Activated CD8-positive, alpha-beta T cell treated with anti-CD3 and anti-CD28 coated beads for 36 hours (primary cell): Measurements from ENCODE around the gene BTBD17. TPM values are rescaled to one million over a fixed set of nuclear protein-coding genes. Genes with fewer than 3 reads are reported as not detected.

Experiments used
- ATAC-seq: fragments of 200-7000 bp; cut with Tn5 transposase; one replicate; pipeline ENCODE4 v1.10.0; 2021; ENCODE audit warnings: mild to moderate bottlenecking, moderate library complexity
- CTCF ChIA-PET: fragments of 350-600 bp; sonication (Branson Sonifier 250); formaldehyde crosslinking; loops from one replicate; lab custom pipeline; 2021; ENCODE audit warnings: antibody characterized with exemption; lab: Charles Lee
- POLR2A ChIA-PET: fragments of 350-600 bp; sonication (Branson Sonifier 250); formaldehyde crosslinking; loops from one replicate; lab custom pipeline; 2021; ENCODE audit warnings: antibody characterized with exemption; lab: Charles Lee
- DNase-seq: peaks from one replicate; pipeline ENCODE4 v3.0.0-alpha.2; 2020
- H3K27ac Mint-ChIP-seq: one replicate; pipeline ENCODE4 v1.8.0; 2021; ENCODE audit warnings: mild to moderate bottlenecking, mixed read lengths
- H3K27me3 Mint-ChIP-seq: one replicate; pipeline ENCODE4 v1.8.0; 2021; ENCODE audit warnings: mixed read lengths
- H3K36me3 Mint-ChIP-seq: one replicate; pipeline ENCODE4 v1.8.0; 2021; ENCODE audit warnings: low read depth, mixed read lengths
- H3K4me1 Mint-ChIP-seq: one replicate; pipeline ENCODE4 v1.8.0; 2021; ENCODE audit warnings: low read depth, mixed read lengths
- H3K4me3 Mint-ChIP-seq: one replicate; pipeline ENCODE4 v1.8.0; 2021; ENCODE audit warnings: mild to moderate bottlenecking, moderate library complexity, mixed read lengths
- H3K9me3 Mint-ChIP-seq: one replicate; pipeline ENCODE4 v1.8.0; 2021; ENCODE audit warnings: mixed read lengths
- CTCF ChIP-seq: fragments of 200-600 bp; IDR thresholded peaks from one replicate; pipeline ENCODE4 v1.8.0; 2022; ENCODE audit warnings: antibody characterized with exemption, mild to moderate bottlenecking
- intact Hi-C: fragments of 100-400 bp; cut with micrococcal nuclease; formaldehyde crosslinking; loops from one replicate; pipeline ENCODE4 v1.10.0; 2022
- total RNA-seq, 2 experiments: library from RNA; stranded (reverse); gene quantifications; one replicate each; pipeline ENCODE4 v1.2.3, GENCODE V29; 2021

Gene BTBD17
- total RNA-seq, 2 experiments from 2014 or later, result not detected

GRCh38 chr17:74350486-74350885 is 11.2 kb downstream of the BTBD17 start:
- DNase-seq, result no peak
- intact Hi-C loops, result loop anchor here (5.0 to 10.0 kb wide), 2 partner anchors 48 to 136 kb away; partner anchors contain the start of gene TTYH2
- no peaks in the 10 kb centered on the region for H3K9me3 Mint-ChIP-seq
- no peak overlapping the region for H3K4me3 Mint-ChIP-seq
- ATAC-seq, result no peak
- ChIA-PET CTCF (interaction anchor here (0.6 to 2.3 kb wide), 6 partner anchors 10 to 55 kb away, joined by 3 to 13 read pairs (median 3); no protein-coding TSS in a partner anchor), POLR2A (no interaction called here)
- no peak for TF ChIP-seq CTCF
- H3K4me1 Mint-ChIP-seq, result peaks cover 6% of the 10 kb centered on the region
- H3K27ac Mint-ChIP-seq, result no peak overlapping the region
- H3K36me3 Mint-ChIP-seq, result no peaks in the 10 kb centered on the region
- H3K27me3 Mint-ChIP-seq, result peaks cover 37% of the 10 kb centered on the region

GRCh38 chr17:74349120-74349519 is 12.5 kb downstream of the BTBD17 start:
- TF ChIP-seq CTCF, result no peak

GRCh38 chr17:74347646-74348045 is 14.0 kb downstream of the BTBD17 start:
- intact Hi-C loops, result no loop called here
- no peak overlapping the region for H3K27ac Mint-ChIP-seq
- ChIA-PET CTCF (interaction anchor here (0.9 to 1.6 kb wide), 3 partner anchors 10 to 46 kb away, joined by 3 to 6 read pairs (median 3); partner anchors contain the start of gene GPR142), POLR2A (interaction anchor here (0.6 kb wide), 1 partner anchor 128 kb away, joined by 3 read pairs; no protein-coding TSS in a partner anchor)
- no peaks in the 10 kb centered on the region for H3K36me3 Mint-ChIP-seq
- H3K4me3 Mint-ChIP-seq, result no peak overlapping the region
- TF ChIP-seq CTCF, result no peak
- peaks cover 13% of the 10 kb centered on the region for H3K27me3 Mint-ChIP-seq
- no peak for DNase-seq
- no peak for ATAC-seq
- H3K4me1 Mint-ChIP-seq, result no peaks in the 10 kb centered on the region
- no peaks in the 10 kb centered on the region for H3K9me3 Mint-ChIP-seq

More at GRCh38 chr17:74349120-74349519, 12.5 kb downstream of the BTBD17 start:
- ATAC-seq (no peak), DNase-seq (no peak)
- ChIA-PET POLR2A (no interaction called here), CTCF (interaction anchor here (1.5 to 2.3 kb wide), 3 partner anchors 11 to 46 kb away, joined by 3 to 13 read pairs (median 4); no protein-coding TSS in a partner anchor)
- peaks cover 5% of the 10 kb centered on the region for H3K4me1 Mint-ChIP-seq
- no peaks in the 10 kb centered on the region for H3K9me3 Mint-ChIP-seq
- no peaks in the 10 kb centered on the region for H3K36me3 Mint-ChIP-seq
- peaks cover 26% of the 10 kb centered on the region for H3K27me3 Mint-ChIP-seq
- H3K4me3 Mint-ChIP-seq, result no peak overlapping the region
- intact Hi-C loops, result no loop called here
- H3K27ac Mint-ChIP-seq, result no peak overlapping the region

- TF ChIP-seq CTCF, result no peak
- CTCF ChIA-PET, result no interaction called here
- Mint-ChIP-seq H3K36me3 (no peaks in the 10 kb centered on the region), H3K27ac (no peak overlapping the region), H3K9me3 (no peaks in the 10 kb centered on the region), H3K4me1 (no peaks in the 10 kb centered on the region), H3K27me3 (peaks cover 3% of the 10 kb centered on the region), H3K4me3 (no peak overlapping the region)
- POLR2A ChIA-PET, result no interaction called here
- intact Hi-C loops, result no loop called here
- ATAC-seq, result no peak
- DNase-seq, result no peak
These were observed 16.0 kb downstream of the BTBD17 start for GRCh38 chr17:74345433-74346241.

- CTCF ChIA-PET, result no interaction called here
- DNase-seq, result no peak
- H3K4me1 Mint-ChIP-seq, result no peaks in the 10 kb centered on the region
- H3K27ac Mint-ChIP-seq, result no peak overlapping the region
- POLR2A ChIA-PET, result no interaction called here
- no peak for ATAC-seq
- no peak for TF ChIP-seq CTCF
- H3K27me3 Mint-ChIP-seq, result peaks cover 2% of the 10 kb centered on the region
- intact Hi-C loops, result no loop called here
- no peaks in the 10 kb centered on the region for H3K9me3 Mint-ChIP-seq
- no peak overlapping the region for H3K4me3 Mint-ChIP-seq
- H3K36me3 Mint-ChIP-seq, result no peaks in the 10 kb centered on the region
These were observed 17.0 kb downstream of the BTBD17 start for GRCh38 chr17:74344658-74345057.
